ENCODE measurements around the gene NEURL1B. TPM values are rescaled to one million over a fixed set of nuclear protein-coding genes. Genes with fewer than 3 reads are reported as not detected.

Gene NEURL1B
- polyA plus RNA-seq, 1 donor (not counting 4 experiments of a cell fraction or from before 2014, with no cell fraction given) = 0.43 TPM

- Histone ChIP-seq H2AFZ (ENCODE audit: control insufficient read depth, low read length) (no peak overlapping the region), H3K9me1 (ENCODE audit: control insufficient read depth, extremely low read depth, insufficient read depth, low read length) (no peaks in the 10 kb centered on the region), H3K4me1 (ENCODE audit: control insufficient read depth, extremely low read depth, insufficient read depth, low read length) (peaks cover 4% of the 10 kb centered on the region), H4K20me1 (ENCODE audit: control insufficient read depth, extremely low read depth, insufficient read depth, low read length) (no peaks in the 10 kb centered on the region), H3K9me3 (ENCODE audit: control insufficient read depth, low read depth, low read length) (no peaks in the 10 kb centered on the region), H3K36me3 (ENCODE audit: control insufficient read depth in 2 of 2, extremely low read depth in 1 of 2, insufficient read depth in 2 of 2, low read length in 2 of 2) (no peaks in the 10 kb centered on the region), H3K4me2 (ENCODE audit: control insufficient read depth, extremely low read depth, insufficient read depth, low read depth, low read length) (no peak overlapping the region), H3K27me3 (ENCODE audit: control insufficient read depth, extremely low read depth, insufficient read depth, low read length) (no peaks in the 10 kb centered on the region), H3K9ac (ENCODE audit: control insufficient read depth, extremely low read depth, insufficient read depth, low read length) (no peak overlapping the region), H3K27ac (ENCODE audit: control insufficient read depth, insufficient read depth, low read length) (no peak overlapping the region), H3K79me2 (ENCODE audit: control insufficient read depth, insufficient read depth, low read length) (no peaks in the 10 kb centered on the region), H3K4me3 (ENCODE audit: control insufficient read depth in 2 of 3, extremely low read depth in 1 of 3, insufficient read depth in 2 of 3, low read depth in 1 of 3, low read length in 3 of 3) (no peak overlapping the region)
- FAIRE-seq (no peak), DNase-seq (ENCODE audit: low read depth, low spot score) (no peak)
- TF ChIP-seq CTCF (optimal IDR thresholded peaks at IDR 0.05 in 1 of 3, IDR thresholded peaks at IDR 0.05 in 1 of 3, conservative IDR thresholded peaks at IDR 0.05 in 1 of 3; ENCODE audit: extremely low read depth in 1 of 3, insufficient read depth in 2 of 3, low read length in 3 of 3) (no peak), EZH2 (IDR thresholded peaks at IDR 0.05; ENCODE audit: low read length) (no peak)
- dilution Hi-C loops (cut with MboI; ENCODE audit: extremely low pct_ligation_motif_present, low sequenced_read_pairs) = no loop called here
Measured at GRCh38 chr5:172670444-172670843, 29.4 kb downstream of the NEURL1B start.

- Histone ChIP-seq H3K9me1 (ENCODE audit: control insufficient read depth, extremely low read depth, insufficient read depth, low read length) (no peaks in the 10 kb centered on the region), H3K27ac (ENCODE audit: control insufficient read depth, insufficient read depth, low read length) (no peak overlapping the region), H2AFZ (ENCODE audit: control insufficient read depth, low read length) (no peak overlapping the region), H3K36me3 (ENCODE audit: control insufficient read depth in 2 of 2, extremely low read depth in 1 of 2, insufficient read depth in 2 of 2, low read length in 2 of 2) (no peaks in the 10 kb centered on the region), H3K4me3 (ENCODE audit: control insufficient read depth in 2 of 3, extremely low read depth in 1 of 3, insufficient read depth in 2 of 3, low read depth in 1 of 3, low read length in 3 of 3) (no peak overlapping the region), H4K20me1 (ENCODE audit: control insufficient read depth, extremely low read depth, insufficient read depth, low read length) (no peaks in the 10 kb centered on the region), H3K4me2 (ENCODE audit: control insufficient read depth, extremely low read depth, insufficient read depth, low read depth, low read length) (no peak overlapping the region), H3K27me3 (ENCODE audit: control insufficient read depth, extremely low read depth, insufficient read depth, low read length) (no peaks in the 10 kb centered on the region), H3K9ac (ENCODE audit: control insufficient read depth, extremely low read depth, insufficient read depth, low read length) (no peak overlapping the region), H3K4me1 (ENCODE audit: control insufficient read depth, extremely low read depth, insufficient read depth, low read length) (peaks cover 4% of the 10 kb centered on the region), H3K79me2 (ENCODE audit: control insufficient read depth, insufficient read depth, low read length) (no peaks in the 10 kb centered on the region), H3K9me3 (ENCODE audit: control insufficient read depth, low read depth, low read length) (no peaks in the 10 kb centered on the region)
- dilution Hi-C loops (cut with MboI; ENCODE audit: extremely low pct_ligation_motif_present, low sequenced_read_pairs) = no loop called here
- TF ChIP-seq EZH2 (IDR thresholded peaks at IDR 0.05; ENCODE audit: low read length) (no peak), CTCF (optimal IDR thresholded peaks at IDR 0.05 in 1 of 3, IDR thresholded peaks at IDR 0.05 in 1 of 3, conservative IDR thresholded peaks at IDR 0.05 in 1 of 3; ENCODE audit: extremely low read depth in 1 of 3, insufficient read depth in 2 of 3, low read length in 3 of 3) (no peak)
- DNase-seq (ENCODE audit: low read depth, low spot score) (no peak), FAIRE-seq (no peak)
Measured at GRCh38 chr5:172671091-172671490, 30.0 kb downstream of the NEURL1B start.

Data from keratinocyte (primary cell).